Endothelial cell of umbilical vein (primary cell): ENCODE results near the gene NAV2. TPM values are rescaled to one million over a fixed set of nuclear protein-coding genes. Genes with fewer than 3 reads are reported as not detected.

Experiments used
- BruUV-seq: library from RNA; stranded (reverse); fragments of 400-500 nt; replicated peaks from 2 replicates; lab custom pipeline; 2021; lab: Mats Ljungman, UMichigan
- CTCF ChIA-PET: fragments of 300-600, 350-600 bp; sonication (Branson Sonifier 250); formaldehyde crosslinking; loops from one replicate; lab custom pipeline; 2021; ENCODE audit warnings: antibody characterized with exemption, inconsistent platforms; lab: Charles Lee
- POLR2A ChIA-PET: fragments of 300-600, 350-600 bp; sonication (Branson Sonifier 250); formaldehyde crosslinking; loops from one replicate; lab custom pipeline; 2021; ENCODE audit warnings: antibody characterized with exemption, inconsistent platforms; lab: Charles Lee
- DNase-seq: peaks from one replicate; pipeline ENCODE4 v3.0.0-alpha.2; 2011; ENCODE audit warnings: low read depth, low spot score
- FAIRE-seq: peaks from 2 replicates; lab custom pipeline; 2011; peaks lifted over from hg19 to GRCh38; lab: Jason Lieb, UNC
- H2AFZ ChIP-seq: 2 replicates; pipeline ENCODE4 v1.6.0; 2012; ENCODE audit warnings: low read depth, low read length, control low read depth, inconsistent platforms
- H3K27ac ChIP-seq: 2 replicates; pipeline ENCODE4 v1.5.1; 2011; ENCODE audit warnings: low read depth, mild to moderate bottlenecking, control low read depth, low read length, moderate library complexity; ENCODE audit not compliant: insufficient read depth
- H3K27me3 ChIP-seq, 2 experiments: 2 replicates each; pipeline versions ENCODE4 v1.6.0 to v1.6.1; 2011; ENCODE audit warnings: low read length in 2 of 2, mixed read lengths in 1 of 2; ENCODE audit not compliant: control insufficient read depth in 2 of 2, insufficient read depth in 2 of 2
- H3K36me3 ChIP-seq, 2 experiments: 2 replicates in 1 of 2; 3 replicates in 1 of 2; pipeline ENCODE4 v1.5.1; 2011; ENCODE audit warnings: low read length in 2 of 2, mild to moderate bottlenecking in 1 of 2, moderate library complexity in 1 of 2; ENCODE audit not compliant: control insufficient read depth in 2 of 2, insufficient read depth in 2 of 2; ENCODE audit errors: extremely low read depth in 1 of 2
- H3K4me1 ChIP-seq: 3 replicates; pipeline ENCODE4 v1.5.1; 2011; ENCODE audit warnings: mild to moderate bottlenecking, low read length; ENCODE audit not compliant: control insufficient read depth, insufficient read depth; ENCODE audit errors: extremely low read depth
- H3K4me2 ChIP-seq: 2 replicates; pipeline ENCODE4 v1.6.1; 2011; ENCODE audit warnings: low read length, control low read depth, mixed read lengths; ENCODE audit not compliant: insufficient read depth
- H3K4me3 ChIP-seq, 3 experiments: fragments of 200-600 bp in 1 of 3; sonication (generic), shearing (Covaris generic) in 1 of 3; replicated peaks in 1 of 3; 2 replicates each; pipeline ENCODE4 v1.5.1; 2011 to 2016; ENCODE audit warnings: control low read depth in 3 of 3, low read length in 3 of 3, mild to moderate bottlenecking in 2 of 3, inconsistent platforms in 1 of 3, low read depth in 1 of 3, moderate library complexity in 1 of 3; ENCODE audit not compliant: insufficient read depth in 1 of 3
- H3K79me2 ChIP-seq: 2 replicates; pipeline ENCODE4 v1.6.0; 2012; ENCODE audit warnings: low read length, inconsistent platforms; ENCODE audit not compliant: control insufficient read depth, insufficient read depth
- H3K9ac ChIP-seq: replicated peaks from 2 replicates; pipeline ENCODE3; 2011; ENCODE audit warnings: low read length, control low read depth; ENCODE audit not compliant: insufficient read depth; ENCODE audit errors: extremely low read depth
- H3K9me1 ChIP-seq: replicated peaks from 3 replicates; pipeline ENCODE4 v1.6.0; 2011; ENCODE audit warnings: mild to moderate bottlenecking, low read length; ENCODE audit not compliant: control insufficient read depth, insufficient read depth; ENCODE audit errors: extremely low read depth
- H3K9me3 ChIP-seq: replicated peaks from 2 replicates; pipeline ENCODE4 v1.5.1; 2012; ENCODE audit warnings: low read length, inconsistent platforms; ENCODE audit not compliant: control insufficient read depth, insufficient read depth
- H4K20me1 ChIP-seq: replicated peaks from 2 replicates; pipeline ENCODE3; 2011; ENCODE audit warnings: mild to moderate bottlenecking, low read length; ENCODE audit not compliant: control insufficient read depth, insufficient read depth; ENCODE audit errors: extremely low read depth
- EZH2 ChIP-seq: IDR thresholded peaks from 2 replicates; pipeline ENCODE4 v1.6.1; 2012; ENCODE audit warnings: borderline replicate concordance, low read depth, mild to moderate bottlenecking, moderate library complexity, low read length, inconsistent platforms; ENCODE audit not compliant: severe bottlenecking
- FOS ChIP-seq: IDR thresholded peaks from 2 replicates; pipeline ENCODE4 v1.6.1; 2011; ENCODE audit warnings: mild to moderate bottlenecking, low read length, moderate library complexity, borderline replicate concordance; ENCODE audit not compliant: insufficient read depth
- GATA2 ChIP-seq: IDR thresholded peaks from 2 replicates; pipeline ENCODE4 v1.7.0; 2011; ENCODE audit warnings: low read depth, mild to moderate bottlenecking, moderate library complexity, mixed read lengths, low read length; ENCODE audit not compliant: insufficient read length, insufficient read depth
- MYC ChIP-seq: IDR thresholded peaks from one replicate; pipeline ENCODE4 v1.6.1; 2011; ENCODE audit warnings: mild to moderate bottlenecking, low read depth, low read length
- dilution Hi-C: fragments of 300-500 bp; cut with MboI; formaldehyde crosslinking; loops from one replicate; pipeline ENCODE4 v1.15.0; 2019; ENCODE audit warnings: low sequenced_read_pairs; ENCODE audit not compliant: extremely low pct_ligation_motif_present
- intact Hi-C: fragments of 100-400 bp; cut with micrococcal nuclease; formaldehyde crosslinking; loops from one replicate; pipeline ENCODE4 v1.10.0; 2022
- polyA plus RNA-seq, 4 experiments: library from polyadenylated mRNA; depleted of rRNA in 3 of 4; stranded (reverse) in 3 of 4; unstranded in 1 of 4; fragments of >200 nt; gene quantifications; 2 replicates each; pipeline versions ENCODE4 v1.2.1 to v1.2.3, GENCODE V29; 2011 to 2012; ENCODE audit warnings: missing spikeins in 1 of 4
- total RNA-seq: library from RNA; stranded (reverse); gene quantifications from 2 replicates; pipeline ENCODE4 v1.2.3, GENCODE V29; 2021
- TF ChIP-seq, protein P1 (sequence below), 2 donors: IDR thresholded peaks; 1 replicate in 1 of 2; 2 replicates in 1 of 2; pipeline ENCODE4 v1.5.1; 2011; ENCODE audit warnings: low read length in 2 of 2, mild to moderate bottlenecking in 2 of 2, moderate library complexity in 2 of 2, control low read depth in 1 of 2, inconsistent platforms in 1 of 2, low read depth in 1 of 2; ENCODE audit not compliant: insufficient read depth in 1 of 2; ENCODE audit errors: extremely low read depth in 1 of 2
- TF ChIP-seq, protein P2 (sequence below): IDR thresholded peaks from 2 replicates; pipeline ENCODE4 v1.6.1; 2011; ENCODE audit not compliant: insufficient read depth, insufficient read length

NAV2 gene
- total and polyA plus RNA-seq, 2 donors (not counting 3 experiments of a cell fraction or from before 2014, with no cell fraction given): 10.9 to 68.0 TPM

GRCh38 chr11:19690885-19691284 lies 21.8 kb upstream of the NAV2 start:
- no peaks in the 10 kb centered on the region for H3K4me1 ChIP-seq
- FAIRE-seq (no peak), DNase-seq (no peak)
- dilution Hi-C loops (no loop called here), intact Hi-C loops (no loop called here)
- ChIA-PET POLR2A (no interaction called here), CTCF (interaction anchor here (1.6 kb wide), 1 partner anchor 11 kb away, joined by 8 read pairs; no protein-coding TSS in a partner anchor)
- no peaks in the 10 kb centered on the region for H3K27me3 ChIP-seq
- H3K27ac ChIP-seq: no peak overlapping the region
- no TSS peak for BruUV-seq
- no peak overlapping the region for H3K9ac ChIP-seq
- no peaks in the 10 kb centered on the region for H3K79me2 ChIP-seq
- H3K9me3 ChIP-seq: no peaks in the 10 kb centered on the region
- no peaks in the 10 kb centered on the region for H3K9me1 ChIP-seq
- TF ChIP-seq EZH2 (no peak), GATA2 (no peak), MYC (no peak)
- TF ChIP-seq, protein P1, sequence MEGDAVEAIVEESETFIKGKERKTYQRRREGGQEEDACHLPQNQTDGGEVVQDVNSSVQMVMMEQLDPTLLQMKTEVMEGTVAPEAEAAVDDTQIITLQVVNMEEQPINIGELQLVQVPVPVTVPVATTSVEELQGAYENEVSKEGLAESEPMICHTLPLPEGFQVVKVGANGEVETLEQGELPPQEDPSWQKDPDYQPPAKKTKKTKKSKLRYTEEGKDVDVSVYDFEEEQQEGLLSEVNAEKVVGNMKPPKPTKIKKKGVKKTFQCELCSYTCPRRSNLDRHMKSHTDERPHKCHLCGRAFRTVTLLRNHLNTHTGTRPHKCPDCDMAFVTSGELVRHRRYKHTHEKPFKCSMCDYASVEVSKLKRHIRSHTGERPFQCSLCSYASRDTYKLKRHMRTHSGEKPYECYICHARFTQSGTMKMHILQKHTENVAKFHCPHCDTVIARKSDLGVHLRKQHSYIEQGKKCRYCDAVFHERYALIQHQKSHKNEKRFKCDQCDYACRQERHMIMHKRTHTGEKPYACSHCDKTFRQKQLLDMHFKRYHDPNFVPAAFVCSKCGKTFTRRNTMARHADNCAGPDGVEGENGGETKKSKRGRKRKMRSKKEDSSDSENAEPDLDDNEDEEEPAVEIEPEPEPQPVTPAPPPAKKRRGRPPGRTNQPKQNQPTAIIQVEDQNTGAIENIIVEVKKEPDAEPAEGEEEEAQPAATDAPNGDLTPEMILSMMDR (IDR thresholded peaks at IDR 0.05; ENCODE audit: extremely low read depth in 1 of 2, insufficient read depth in 1 of 2, low read depth in 1 of 2, low read length in 2 of 2): no peak
- no peak overlapping the region for H3K4me2 ChIP-seq
- no peak overlapping the region for H3K4me3 ChIP-seq
- H2AFZ ChIP-seq: no peak overlapping the region
- no peaks in the 10 kb centered on the region for H3K36me3 ChIP-seq
- no peaks in the 10 kb centered on the region for H4K20me1 ChIP-seq

DNA sequence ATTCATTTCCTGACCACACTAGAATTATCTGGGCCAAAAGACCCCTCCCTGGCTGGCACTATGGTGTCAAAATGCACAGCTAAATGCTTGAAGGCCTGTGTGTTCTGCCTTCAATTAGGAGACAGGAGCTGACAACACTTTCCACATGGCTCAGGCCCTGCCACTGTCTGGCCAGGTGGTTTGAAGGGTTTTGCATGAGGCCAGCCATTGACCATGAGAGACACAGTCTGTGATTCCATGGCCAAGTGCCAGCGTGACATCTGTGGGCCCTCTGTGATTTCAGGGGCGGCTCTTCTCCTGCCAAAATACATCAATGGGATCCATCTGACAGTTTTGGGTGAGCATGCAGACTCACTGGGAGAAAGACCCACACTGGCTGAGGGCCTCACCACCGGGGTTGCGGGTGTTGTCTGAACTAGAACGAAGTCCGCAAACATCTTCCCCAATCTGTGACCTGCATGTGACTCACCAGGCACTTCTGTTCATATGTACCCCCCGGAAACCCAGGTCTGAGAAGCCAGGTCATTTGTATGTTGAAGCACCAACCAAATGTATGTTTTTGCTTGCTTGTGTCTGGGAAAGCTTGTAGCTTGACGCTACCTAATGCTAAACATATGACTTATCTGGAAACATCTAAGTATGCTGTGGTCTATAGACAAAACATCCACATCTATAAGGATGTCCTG lies 20.7 kb upstream of the NAV2 start:
- dilution Hi-C loops: no loop called here
- no peak for FAIRE-seq
- CTCF ChIA-PET: interaction anchor here (1.6 kb wide), 1 partner anchor 10 kb away, joined by 8 read pairs; no protein-coding TSS in a partner anchor

More for the DNA sequence above, 20.7 kb upstream of the NAV2 start:
- Histone ChIP-seq H3K9me1 (no peaks in the 10 kb centered on the region), H3K4me2 (no peak overlapping the region), H3K36me3 (no peaks in the 10 kb centered on the region), H3K9ac (no peak overlapping the region), H3K27me3 (no peaks in the 10 kb centered on the region), H3K4me3 (no peak overlapping the region), H3K4me1 (no peaks in the 10 kb centered on the region), H3K79me2 (no peaks in the 10 kb centered on the region), H3K27ac (no peak overlapping the region), H3K9me3 (no peaks in the 10 kb centered on the region), H4K20me1 (no peaks in the 10 kb centered on the region), H2AFZ (no peak overlapping the region)
- no peak for DNase-seq
- TF ChIP-seq, protein P2, sequence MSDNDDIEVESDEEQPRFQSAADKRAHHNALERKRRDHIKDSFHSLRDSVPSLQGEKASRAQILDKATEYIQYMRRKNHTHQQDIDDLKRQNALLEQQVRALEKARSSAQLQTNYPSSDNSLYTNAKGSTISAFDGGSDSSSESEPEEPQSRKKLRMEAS: no peak
- TF ChIP-seq GATA2: no peak
- no peak for TF ChIP-seq FOS
- BruUV-seq: no TSS peak
- intact Hi-C loops: no loop called here
- POLR2A ChIA-PET: no interaction called here
